Measurements from ENCODE around the gene BACH2. TPM values are rescaled to one million over a fixed set of nuclear protein-coding genes. Genes with fewer than 3 reads are reported as not detected.

BACH2 gene
- total RNA-seq, 1 donor from 2014 or later, result 5.0 TPM

DNA sequence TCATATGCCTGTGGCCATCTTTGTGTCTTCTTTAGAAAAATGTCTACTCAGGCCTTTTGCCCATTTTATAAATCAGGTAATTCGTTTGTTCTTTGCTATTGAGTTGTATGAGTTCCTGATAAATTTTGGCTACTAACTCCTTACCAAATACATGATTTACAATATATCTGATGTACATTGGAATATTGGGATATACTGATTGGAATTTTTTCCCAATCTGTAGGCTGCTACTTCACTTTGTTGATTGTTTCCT lies 39.2 kb downstream of the BACH2 start:
- TF ChIP-seq, protein P1, sequence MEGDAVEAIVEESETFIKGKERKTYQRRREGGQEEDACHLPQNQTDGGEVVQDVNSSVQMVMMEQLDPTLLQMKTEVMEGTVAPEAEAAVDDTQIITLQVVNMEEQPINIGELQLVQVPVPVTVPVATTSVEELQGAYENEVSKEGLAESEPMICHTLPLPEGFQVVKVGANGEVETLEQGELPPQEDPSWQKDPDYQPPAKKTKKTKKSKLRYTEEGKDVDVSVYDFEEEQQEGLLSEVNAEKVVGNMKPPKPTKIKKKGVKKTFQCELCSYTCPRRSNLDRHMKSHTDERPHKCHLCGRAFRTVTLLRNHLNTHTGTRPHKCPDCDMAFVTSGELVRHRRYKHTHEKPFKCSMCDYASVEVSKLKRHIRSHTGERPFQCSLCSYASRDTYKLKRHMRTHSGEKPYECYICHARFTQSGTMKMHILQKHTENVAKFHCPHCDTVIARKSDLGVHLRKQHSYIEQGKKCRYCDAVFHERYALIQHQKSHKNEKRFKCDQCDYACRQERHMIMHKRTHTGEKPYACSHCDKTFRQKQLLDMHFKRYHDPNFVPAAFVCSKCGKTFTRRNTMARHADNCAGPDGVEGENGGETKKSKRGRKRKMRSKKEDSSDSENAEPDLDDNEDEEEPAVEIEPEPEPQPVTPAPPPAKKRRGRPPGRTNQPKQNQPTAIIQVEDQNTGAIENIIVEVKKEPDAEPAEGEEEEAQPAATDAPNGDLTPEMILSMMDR (IDR thresholded peaks at IDR 0.05; ENCODE audit: insufficient read depth, low read length, poor library complexity, severe bottlenecking), result no peak
- no peaks in the 10 kb centered on the region for H3K27me3 ChIP-seq (ENCODE audit: control insufficient read depth, insufficient read depth, low read length)
- no peak overlapping the region for H3K4me3 ChIP-seq (ENCODE audit: low read depth, low read length)
- DNase-seq (ENCODE audit: low read depth), result no peak
- H3K36me3 ChIP-seq (ENCODE audit: control insufficient read depth, insufficient read depth, low read length), result no peaks in the 10 kb centered on the region

DNA sequence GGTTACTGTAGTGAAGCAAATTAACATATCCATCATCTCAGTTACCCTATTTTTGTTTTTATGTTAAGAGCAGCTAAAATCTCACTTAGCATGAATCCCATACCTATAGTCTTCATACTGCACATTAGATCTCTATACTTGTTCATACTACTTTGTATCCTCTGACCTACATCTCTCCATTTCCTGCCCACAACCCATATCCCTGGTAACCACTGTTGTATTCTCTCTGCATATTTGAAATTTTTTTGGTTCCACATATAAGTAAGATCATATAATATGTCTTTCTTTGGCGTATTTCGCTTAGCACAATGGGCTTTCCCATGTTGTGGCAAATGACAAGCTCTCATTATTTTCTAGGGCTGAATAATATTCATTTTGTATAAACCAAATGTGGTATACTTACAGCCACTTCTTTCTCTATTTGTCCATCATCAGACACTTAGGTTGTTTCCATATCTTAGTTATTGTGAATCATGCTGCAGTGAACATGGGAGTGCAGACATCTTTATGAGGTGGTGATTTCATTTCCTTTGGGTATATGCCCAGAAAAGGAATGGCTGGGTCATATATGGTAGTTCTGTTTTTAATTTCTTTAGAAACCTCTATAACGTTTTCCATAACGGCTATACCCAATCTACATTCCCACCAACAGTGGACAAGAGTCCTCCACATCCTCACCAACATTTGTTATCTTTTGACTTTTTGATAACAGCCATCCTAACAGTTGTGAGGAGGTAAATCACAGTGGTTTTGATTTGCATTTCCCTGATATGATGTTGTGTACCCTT lies 39.8 kb downstream of the BACH2 start:
- H3K27me3 ChIP-seq (ENCODE audit: control insufficient read depth, insufficient read depth, low read length), result no peaks in the 10 kb centered on the region
- H3K36me3 ChIP-seq (ENCODE audit: control insufficient read depth, insufficient read depth, low read length), result no peaks in the 10 kb centered on the region
- TF ChIP-seq, protein P1 (IDR thresholded peaks at IDR 0.05; ENCODE audit: insufficient read depth, low read length, poor library complexity, severe bottlenecking), result no peak
- H3K4me3 ChIP-seq (ENCODE audit: low read depth, low read length), result no peak overlapping the region
- DNase-seq (ENCODE audit: low read depth), result no peak

DNA sequence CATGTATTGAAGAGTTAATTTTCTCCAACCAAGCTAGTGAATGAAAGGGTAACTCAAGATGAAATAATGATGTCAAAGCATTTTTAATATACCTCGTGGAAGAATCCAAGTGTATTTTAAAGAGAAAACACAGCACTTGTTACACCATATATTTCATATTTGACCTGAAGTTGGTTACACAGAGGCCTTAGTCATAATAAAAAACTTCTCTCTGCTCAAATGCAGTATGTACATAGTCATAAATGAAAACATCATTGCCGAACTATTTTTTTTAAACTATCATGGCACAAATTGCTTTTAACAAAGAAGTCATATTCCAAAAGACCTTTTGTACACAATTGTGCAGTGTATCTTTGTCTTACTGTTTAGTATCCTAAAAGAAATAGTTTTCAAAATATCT lies 43.0 kb downstream of the BACH2 start:
- H3K27me3 ChIP-seq (ENCODE audit: control insufficient read depth, insufficient read depth, low read length), result no peaks in the 10 kb centered on the region
- no peak for DNase-seq (ENCODE audit: low read depth)
- TF ChIP-seq, protein P1 (IDR thresholded peaks at IDR 0.05; ENCODE audit: insufficient read depth, low read length, poor library complexity, severe bottlenecking), result no peak

DNA sequence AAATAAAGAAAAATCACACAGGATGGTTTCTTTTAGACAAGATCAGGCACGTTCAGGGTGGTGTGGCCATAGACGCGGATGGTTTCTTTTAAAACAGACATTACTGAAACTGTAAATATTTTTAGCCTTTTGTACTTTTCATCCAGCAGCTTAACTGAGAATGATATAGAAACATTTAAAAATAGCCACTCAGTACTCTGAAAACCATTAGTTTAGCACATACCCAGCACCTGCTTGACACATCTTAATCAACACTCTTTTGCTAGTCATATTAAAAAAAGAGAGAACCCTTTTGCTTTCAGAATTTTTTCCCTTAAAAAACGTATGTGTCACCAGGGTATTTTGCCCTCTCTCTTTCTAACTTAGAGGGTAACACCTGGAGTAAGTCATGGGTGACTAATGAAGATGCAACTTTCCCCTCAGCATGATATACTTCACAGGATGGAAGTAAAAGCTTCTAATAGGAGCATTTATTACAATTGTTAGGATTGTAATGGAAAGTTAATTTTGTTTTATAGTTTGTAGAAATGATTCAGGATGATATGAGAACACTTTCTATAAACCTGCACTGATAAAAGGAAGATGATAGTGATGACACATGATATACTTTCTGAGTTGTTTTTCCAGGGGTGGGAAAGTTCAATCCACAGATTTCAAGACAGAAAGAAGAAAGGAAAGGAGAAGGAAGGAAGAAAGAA lies 45.2 kb downstream of the BACH2 start:
- TF ChIP-seq, protein P1 (IDR thresholded peaks at IDR 0.05; ENCODE audit: insufficient read depth, low read length, poor library complexity, severe bottlenecking), result no peak
- DNase-seq (ENCODE audit: low read depth), result no peak
- Histone ChIP-seq H3K36me3 (ENCODE audit: control insufficient read depth, insufficient read depth, low read length) (no peaks in the 10 kb centered on the region), H3K27me3 (ENCODE audit: control insufficient read depth, insufficient read depth, low read length) (no peaks in the 10 kb centered on the region), H3K4me3 (ENCODE audit: low read depth, low read length) (no peak overlapping the region)

More for the DNA sequence above, 43.0 kb downstream of the BACH2 start:
- Histone ChIP-seq H3K4me3 (ENCODE audit: low read depth, low read length) (no peak overlapping the region), H3K36me3 (ENCODE audit: control insufficient read depth, insufficient read depth, low read length) (no peaks in the 10 kb centered on the region)

DNA sequence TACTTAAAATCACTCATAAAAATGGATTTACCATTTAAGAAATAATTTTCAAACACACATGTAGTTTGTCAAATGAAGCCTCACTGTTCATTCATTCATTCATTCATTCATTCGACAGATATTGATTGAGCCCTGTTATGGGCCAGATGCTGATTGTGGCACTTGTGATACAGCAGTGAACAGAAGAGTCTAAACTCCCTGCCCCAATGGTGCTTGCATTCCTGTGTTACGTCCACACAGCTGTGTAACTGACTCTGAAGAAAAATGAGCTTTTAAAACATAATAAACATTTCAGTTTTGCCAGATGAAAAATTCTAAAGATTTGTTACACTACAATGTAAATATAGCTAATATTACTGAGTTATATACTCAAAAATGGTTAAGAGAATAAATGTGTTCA lies 46.2 kb downstream of the BACH2 start:
- no peak for DNase-seq (ENCODE audit: low read depth)
- Histone ChIP-seq H3K36me3 (ENCODE audit: control insufficient read depth, insufficient read depth, low read length) (no peaks in the 10 kb centered on the region), H3K4me3 (ENCODE audit: low read depth, low read length) (no peak overlapping the region), H3K27me3 (ENCODE audit: control insufficient read depth, insufficient read depth, low read length) (no peaks in the 10 kb centered on the region)
- TF ChIP-seq, protein P1 (IDR thresholded peaks at IDR 0.05; ENCODE audit: insufficient read depth, low read length, poor library complexity, severe bottlenecking), result no peak

All from kidney epithelial cell (primary cell).